HepG2 (cell line): ENCODE results near the gene RSPRY1.

ENCODE experiments used
- ASH2L ChIP-seq: fragments of 300-600, 200-600 bp; sonication (generic); IDR thresholded peaks from 2 replicates; pipeline ENCODE4 v1.7.0; 2017; ENCODE audit warnings: low read depth, mild to moderate bottlenecking, moderate library complexity, mixed read lengths, low read length; ENCODE audit not compliant: insufficient read length
- ATF3 ChIP-seq: sonication (generic); formaldehyde crosslinking; IDR thresholded peaks from 2 replicates; pipeline ENCODE4 v1.4.0; 2020; ENCODE audit warnings: missing genetic modification reagents
- BORCS8-MEF2B ChIP-seq: sonication (generic); formaldehyde crosslinking; IDR thresholded peaks from 2 replicates; pipeline ENCODE4 v1.8.0; 2022; ENCODE audit warnings: mild to moderate bottlenecking, missing genetic modification reagents
- ELF1 ChIP-seq: sonication (generic); formaldehyde crosslinking; IDR thresholded peaks from 2 replicates; pipeline ENCODE4 v1.4.0; 2020; ENCODE audit warnings: missing genetic modification reagents
- FOXK2 ChIP-seq: fragments of 450-650 bp; IDR thresholded peaks from 2 replicates; pipeline ENCODE4 v1.6.1; 2016
- PAX8 ChIP-seq: sonication (generic); formaldehyde crosslinking; IDR thresholded peaks from 2 replicates; pipeline ENCODE4 v1.8.0; 2022; ENCODE audit warnings: mild to moderate bottlenecking, missing genetic modification reagents, borderline replicate concordance
- PHF8 ChIP-seq: sonication (generic); formaldehyde crosslinking; IDR thresholded peaks from 2 replicates; pipeline ENCODE4 v1.5.0; 2020; ENCODE audit warnings: missing genetic modification reagents
- RAD21 ChIP-seq: fragments of 450-650 bp; formaldehyde crosslinking; IDR thresholded peaks from 2 replicates; pipeline ENCODE4 v1.5.0; 2020; ENCODE audit warnings: mild to moderate bottlenecking
- ZBTB8A ChIP-seq: sonication (generic); formaldehyde crosslinking; IDR thresholded peaks from 2 replicates; pipeline ENCODE4 v1.4.0; 2020; ENCODE audit warnings: mild to moderate bottlenecking, low read depth, missing genetic modification reagents, borderline replicate concordance
- ZMAT5 ChIP-seq: sonication (generic); formaldehyde crosslinking; IDR thresholded peaks from 2 replicates; pipeline ENCODE4 v1.5.0; 2020; ENCODE audit warnings: mild to moderate bottlenecking, low read depth, missing genetic modification reagents, borderline replicate concordance
- ZNF530 ChIP-seq: sonication (generic); formaldehyde crosslinking; IDR thresholded peaks from 2 replicates; pipeline ENCODE4 v1.5.0; 2020; ENCODE audit warnings: low read depth, mild to moderate bottlenecking, missing genetic modification reagents
- ZNF607 ChIP-seq: sonication (generic); formaldehyde crosslinking; IDR thresholded peaks from 2 replicates; pipeline ENCODE4 v1.5.1; 2020; ENCODE audit warnings: missing genetic modification reagents, mild to moderate bottlenecking, borderline replicate concordance
- TF ChIP-seq, protein P1 (sequence below): sonication (generic); formaldehyde crosslinking; IDR thresholded peaks from 2 replicates; pipeline ENCODE4 v1.5.0; 2020; ENCODE audit warnings: mild to moderate bottlenecking, missing genetic modification reagents, moderate library complexity

- TF ChIP-seq ELF1 (CRISPR knock-in tag) (peak; percentile 93), ZNF607 (peak; percentile 70; the same call in 1 of the 2 replicates), RAD21 (CRISPR knock-in tag) (0 out of 2 replicates have a peak, but pooled peaks have one; percentile 11), FOXK2 (peak; percentile 64; the same call in 1 of the 2 replicates), ZMAT5 (CRISPR knock-in tag) (no peak), PHF8 (CRISPR knock-in tag) (peak; percentile 86), PAX8 (CRISPR knock-in tag) (0 out of 2 replicates have a peak, but pooled peaks have one; percentile 15), ASH2L (peak; percentile 80), ATF3 (no peak), ZBTB8A (CRISPR knock-in tag) (no peak), ZNF530 (no peak), BORCS8-MEF2B (CRISPR knock-in tag) (peak; percentile 95)
- TF ChIP-seq, protein P1, sequence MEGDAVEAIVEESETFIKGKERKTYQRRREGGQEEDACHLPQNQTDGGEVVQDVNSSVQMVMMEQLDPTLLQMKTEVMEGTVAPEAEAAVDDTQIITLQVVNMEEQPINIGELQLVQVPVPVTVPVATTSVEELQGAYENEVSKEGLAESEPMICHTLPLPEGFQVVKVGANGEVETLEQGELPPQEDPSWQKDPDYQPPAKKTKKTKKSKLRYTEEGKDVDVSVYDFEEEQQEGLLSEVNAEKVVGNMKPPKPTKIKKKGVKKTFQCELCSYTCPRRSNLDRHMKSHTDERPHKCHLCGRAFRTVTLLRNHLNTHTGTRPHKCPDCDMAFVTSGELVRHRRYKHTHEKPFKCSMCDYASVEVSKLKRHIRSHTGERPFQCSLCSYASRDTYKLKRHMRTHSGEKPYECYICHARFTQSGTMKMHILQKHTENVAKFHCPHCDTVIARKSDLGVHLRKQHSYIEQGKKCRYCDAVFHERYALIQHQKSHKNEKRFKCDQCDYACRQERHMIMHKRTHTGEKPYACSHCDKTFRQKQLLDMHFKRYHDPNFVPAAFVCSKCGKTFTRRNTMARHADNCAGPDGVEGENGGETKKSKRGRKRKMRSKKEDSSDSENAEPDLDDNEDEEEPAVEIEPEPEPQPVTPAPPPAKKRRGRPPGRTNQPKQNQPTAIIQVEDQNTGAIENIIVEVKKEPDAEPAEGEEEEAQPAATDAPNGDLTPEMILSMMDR (CRISPR knock-in tag): no peak; the same call in 1 of the 2 replicates
Measured at GRCh38 chr16:57185945-57186871, at the start of gene RSPRY1, which contains the start of gene PSME3IP1.
